ENCODE data around the gene SURF1.
"Not testable (repeated sequence)": the region's sequence is repeated elsewhere in the genome, so short reads cannot be mapped to it uniquely, and the experiment has no call there.

Gene SURF1

DNA sequence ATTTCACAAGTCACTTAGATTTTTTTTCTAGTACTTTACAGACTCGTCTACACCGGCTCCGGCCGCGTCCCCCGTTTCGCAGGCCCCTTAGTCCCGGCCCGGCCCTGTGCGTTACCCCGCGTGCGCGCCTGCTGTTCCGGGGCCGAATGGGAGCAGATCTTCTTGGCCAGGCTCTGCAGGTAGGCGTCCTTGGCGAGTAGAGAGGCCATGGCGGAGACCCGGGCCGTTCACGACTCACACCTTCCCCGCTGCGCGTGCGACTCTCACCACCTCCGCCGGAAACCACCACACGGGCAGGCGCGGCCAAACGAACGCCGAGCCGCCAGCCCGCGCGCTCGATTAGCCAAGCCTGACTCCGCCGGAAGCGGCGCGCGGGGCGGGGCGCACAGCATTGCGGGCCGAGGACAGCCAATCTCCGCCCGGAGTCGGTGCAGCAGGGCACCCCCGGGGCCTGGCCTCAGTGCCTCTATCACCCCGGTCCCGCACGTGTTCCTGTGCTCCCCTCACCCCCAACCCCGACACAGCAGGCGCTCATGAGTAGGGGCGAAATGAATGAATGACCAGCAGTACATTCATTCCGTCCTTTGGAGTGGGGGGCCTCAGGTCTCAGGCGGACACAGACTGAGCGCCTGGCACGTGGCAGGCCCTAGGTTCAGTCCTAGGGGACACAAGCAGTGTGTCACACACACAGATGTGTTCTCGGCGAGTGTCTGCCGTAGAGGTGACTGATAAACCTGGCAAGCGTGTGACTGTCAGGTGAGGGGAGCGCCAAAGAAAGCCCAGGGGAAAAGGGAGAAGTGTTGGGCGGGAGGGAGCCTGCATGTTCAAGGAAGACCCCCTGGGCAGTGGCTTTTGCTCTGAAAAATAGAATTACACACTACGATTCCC lies 20.1 kb downstream of the SURF1 start, which contains the start of gene SURF6:
Gene SURF6 (minus strand): TSS at position 265 of the 888 bp plus-strand sequence. CDS start 56 bp downstream, at position 209.
- in situ Hi-C loops (cut with HindIII; ENCODE audit: low pct_ligation_motif_present, low sequenced_read_pairs): no loop called here
- DNase-seq: peak; percentile 82
- peaks cover 44% of the 10 kb centered on the region for H3K36me3 ChIP-seq (replicated peaks)

DNA sequence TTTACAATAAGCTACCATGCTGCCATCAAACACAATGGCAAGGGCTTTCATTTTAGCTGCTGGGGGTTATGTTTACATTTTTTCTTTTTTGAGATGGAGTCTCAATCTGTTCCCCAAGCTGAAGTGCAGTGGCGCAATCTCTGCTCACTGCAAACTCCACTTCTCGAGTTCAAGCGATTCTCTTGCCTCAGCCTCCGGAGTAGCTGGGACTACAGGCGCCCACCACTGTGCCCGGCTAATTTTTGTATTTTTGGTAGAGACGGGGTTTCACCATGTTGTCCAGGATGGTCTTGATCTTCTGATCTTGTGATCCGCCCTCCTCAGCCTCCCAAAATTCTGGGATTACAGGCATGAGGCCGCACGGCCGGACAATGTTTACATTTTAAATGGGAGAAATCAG lies 21.4 kb downstream of the SURF1 start:
- DNase-seq; in situ Hi-C loops (cut with HindIII; ENCODE audit: low pct_ligation_motif_present, low sequenced_read_pairs); H3K27ac ChIP-seq; H3K27me3 ChIP-seq (replicated peaks): not testable (repeated sequence)
- H3K36me3 ChIP-seq (replicated peaks): peaks cover 43% of the 10 kb centered on the region
- H3K4me3 ChIP-seq (ENCODE audit: low read depth, low read length): peak overlapping the region; percentile 96

More for the DNA sequence above, 20.1 kb downstream of the SURF1 start, which contains the start of gene SURF6:
- peak within 1 kb of the TSS; percentile 96 for H3K4me3 ChIP-seq (ENCODE audit: low read depth, low read length)
- no peaks in the 10 kb centered on the region for H3K27me3 ChIP-seq (replicated peaks)
- TF ChIP-seq, protein P1, sequence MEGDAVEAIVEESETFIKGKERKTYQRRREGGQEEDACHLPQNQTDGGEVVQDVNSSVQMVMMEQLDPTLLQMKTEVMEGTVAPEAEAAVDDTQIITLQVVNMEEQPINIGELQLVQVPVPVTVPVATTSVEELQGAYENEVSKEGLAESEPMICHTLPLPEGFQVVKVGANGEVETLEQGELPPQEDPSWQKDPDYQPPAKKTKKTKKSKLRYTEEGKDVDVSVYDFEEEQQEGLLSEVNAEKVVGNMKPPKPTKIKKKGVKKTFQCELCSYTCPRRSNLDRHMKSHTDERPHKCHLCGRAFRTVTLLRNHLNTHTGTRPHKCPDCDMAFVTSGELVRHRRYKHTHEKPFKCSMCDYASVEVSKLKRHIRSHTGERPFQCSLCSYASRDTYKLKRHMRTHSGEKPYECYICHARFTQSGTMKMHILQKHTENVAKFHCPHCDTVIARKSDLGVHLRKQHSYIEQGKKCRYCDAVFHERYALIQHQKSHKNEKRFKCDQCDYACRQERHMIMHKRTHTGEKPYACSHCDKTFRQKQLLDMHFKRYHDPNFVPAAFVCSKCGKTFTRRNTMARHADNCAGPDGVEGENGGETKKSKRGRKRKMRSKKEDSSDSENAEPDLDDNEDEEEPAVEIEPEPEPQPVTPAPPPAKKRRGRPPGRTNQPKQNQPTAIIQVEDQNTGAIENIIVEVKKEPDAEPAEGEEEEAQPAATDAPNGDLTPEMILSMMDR (IDR thresholded peaks at IDR 0.05; ENCODE audit: low read depth, low read length, missing control alignments): no peak
- H3K27ac ChIP-seq: peak within 1 kb of the TSS; percentile 47

DNA sequence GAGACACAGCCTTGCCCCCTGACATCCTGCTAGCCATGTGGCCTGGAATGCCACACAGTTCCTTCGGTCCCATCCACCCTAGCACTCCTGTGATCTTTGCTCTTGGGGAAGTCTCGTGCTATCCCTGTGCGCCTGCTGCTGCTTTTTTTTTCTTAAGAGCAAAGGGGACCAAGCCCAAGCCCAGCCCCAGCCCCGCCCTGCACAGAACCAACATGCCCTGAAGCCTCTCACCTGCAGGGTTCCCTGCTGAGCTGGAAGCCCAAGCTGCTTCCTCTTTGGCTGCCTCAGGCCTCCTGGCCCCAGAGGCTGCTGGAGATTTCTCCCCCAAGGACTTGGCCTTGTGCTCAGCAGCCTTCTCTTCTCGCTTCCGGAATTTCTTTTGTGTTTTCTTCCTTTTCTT lies 22.1 kb downstream of the SURF1 start:
- H3K27me3 ChIP-seq (replicated peaks): no peaks in the 10 kb centered on the region
- no peak overlapping the region for H3K4me3 ChIP-seq (ENCODE audit: low read depth, low read length)
- no peak overlapping the region for H3K27ac ChIP-seq
- no peak for DNase-seq
- H3K36me3 ChIP-seq (replicated peaks): peaks cover 43% of the 10 kb centered on the region
- TF ChIP-seq, protein P1 (IDR thresholded peaks at IDR 0.05; ENCODE audit: low read depth, low read length, missing control alignments): no peak
- in situ Hi-C loops (cut with HindIII; ENCODE audit: low pct_ligation_motif_present, low sequenced_read_pairs): no loop called here

GRCh38 chr9:133333566-133333965 lies 22.7 kb downstream of the SURF1 start:
- peaks cover 43% of the 10 kb centered on the region for H3K36me3 ChIP-seq (replicated peaks)
- DNase-seq: no peak
- H3K27ac ChIP-seq: no peak overlapping the region
- TF ChIP-seq, protein P1 (IDR thresholded peaks at IDR 0.05; ENCODE audit: low read depth, low read length, missing control alignments): peak; percentile 18
- no peaks in the 10 kb centered on the region for H3K27me3 ChIP-seq (replicated peaks)
- in situ Hi-C loops (cut with HindIII; ENCODE audit: low pct_ligation_motif_present, low sequenced_read_pairs): no loop called here
- H3K4me3 ChIP-seq (ENCODE audit: low read depth, low read length): no peak overlapping the region

- no peak for DNase-seq
- peaks cover 43% of the 10 kb centered on the region for H3K36me3 ChIP-seq (replicated peaks)
Measured at GRCh38 chr9:133333011-133333410, 23.3 kb downstream of the SURF1 start.

DNA sequence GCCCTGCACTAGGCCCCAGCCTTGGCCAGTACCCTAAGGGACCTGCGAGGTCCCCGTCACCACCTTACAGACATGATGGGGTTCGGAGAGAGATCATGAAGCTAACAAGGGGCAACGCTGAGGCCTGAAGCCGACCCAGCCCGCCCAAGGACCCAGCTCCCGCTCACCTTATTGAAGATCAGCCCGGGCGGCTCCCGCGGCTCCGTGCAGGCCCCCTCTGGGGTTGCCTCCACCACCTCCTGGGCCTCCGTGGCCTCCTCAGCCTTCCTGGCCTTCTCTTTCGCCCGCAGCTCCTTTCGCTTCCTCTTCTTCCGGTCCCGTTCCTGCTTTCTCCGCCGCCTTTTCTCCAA lies 23.9 kb downstream of the SURF1 start:
- no peak overlapping the region for H3K27ac ChIP-seq
- TF ChIP-seq, protein P1 (IDR thresholded peaks at IDR 0.05; ENCODE audit: low read depth, low read length, missing control alignments): no peak
- H3K27me3 ChIP-seq (replicated peaks): no peaks in the 10 kb centered on the region
- in situ Hi-C loops (cut with HindIII; ENCODE audit: low pct_ligation_motif_present, low sequenced_read_pairs): no loop called here
- H3K4me3 ChIP-seq (ENCODE audit: low read depth, low read length): no peak overlapping the region
- no peak for DNase-seq
- H3K36me3 ChIP-seq (replicated peaks): peaks cover 43% of the 10 kb centered on the region

More at GRCh38 chr9:133333011-133333410, 23.3 kb downstream of the SURF1 start:
- TF ChIP-seq, protein P1 (IDR thresholded peaks at IDR 0.05; ENCODE audit: low read depth, low read length, missing control alignments): no peak
- Histone ChIP-seq H3K27ac (no peak overlapping the region), H3K27me3 (replicated peaks) (no peaks in the 10 kb centered on the region), H3K4me3 (ENCODE audit: low read depth, low read length) (no peak overlapping the region)
- in situ Hi-C loops (cut with HindIII; ENCODE audit: low pct_ligation_motif_present, low sequenced_read_pairs): no loop called here
